ENCODE measurements around the gene SLC22A5.
"Not testable (repeated sequence)": the region's sequence is repeated elsewhere in the genome, so short reads cannot be mapped to it uniquely, and the experiment has no call there.

The SLC22A5 gene

GRCh38 chr5:132428484-132429462 is 59.3 kb downstream of the SLC22A5 start:
- no peak for DNase-seq

GRCh38 chr5:132429463-132430440 is 60.2 kb downstream of the SLC22A5 start:
- no peak for DNase-seq

- no peak for DNase-seq
Measured at GRCh38 chr5:132430746-132431145, 61.2 kb downstream of the SLC22A5 start.

- DNase-seq = no peak
Measured at GRCh38 chr5:132431632-132432031, 62.1 kb downstream of the SLC22A5 start.

GRCh38 chr5:132433141-132433540 is 63.6 kb downstream of the SLC22A5 start:
- DNase-seq = no peak

- DNase-seq = no peak
Measured at GRCh38 chr5:132434416-132435286, 65.1 kb downstream of the SLC22A5 start.

- no peak for DNase-seq
Measured at GRCh38 chr5:132435447-132435846, 65.9 kb downstream of the SLC22A5 start.

GRCh38 chr5:132435886-132436285 is 66.4 kb downstream of the SLC22A5 start:
- no peak for DNase-seq

- DNase-seq = no peak
Measured at GRCh38 chr5:132436936-132437335, 67.4 kb downstream of the SLC22A5 start.

GRCh38 chr5:132437604-132438266 is 68.2 kb downstream of the SLC22A5 start:
- peak; percentile 51 for DNase-seq

GRCh38 chr5:132438267-132438645 is 68.7 kb downstream of the SLC22A5 start:
- DNase-seq = not testable (repeated sequence)

- DNase-seq = no peak
Measured at GRCh38 chr5:132438917-132439316, 69.4 kb downstream of the SLC22A5 start.

GRCh38 chr5:132439521-132440089 is 70.1 kb downstream of the SLC22A5 start:
- no peak for DNase-seq

- no peak for DNase-seq
Measured at GRCh38 chr5:132444061-132444460, 74.6 kb downstream of the SLC22A5 start.
